ENCODE measurements around the gene LUC7L. TPM values are rescaled to one million over a fixed set of nuclear protein-coding genes. Genes with fewer than 3 reads are reported as not detected.
"Not testable (repeated sequence)": the region's sequence is repeated elsewhere in the genome, so short reads cannot be mapped to it uniquely, and the experiment has no call there.

Gene LUC7L
- total and polyA plus RNA-seq, 4 donors = 63.4 to 199 (median 138) TPM

DNA sequence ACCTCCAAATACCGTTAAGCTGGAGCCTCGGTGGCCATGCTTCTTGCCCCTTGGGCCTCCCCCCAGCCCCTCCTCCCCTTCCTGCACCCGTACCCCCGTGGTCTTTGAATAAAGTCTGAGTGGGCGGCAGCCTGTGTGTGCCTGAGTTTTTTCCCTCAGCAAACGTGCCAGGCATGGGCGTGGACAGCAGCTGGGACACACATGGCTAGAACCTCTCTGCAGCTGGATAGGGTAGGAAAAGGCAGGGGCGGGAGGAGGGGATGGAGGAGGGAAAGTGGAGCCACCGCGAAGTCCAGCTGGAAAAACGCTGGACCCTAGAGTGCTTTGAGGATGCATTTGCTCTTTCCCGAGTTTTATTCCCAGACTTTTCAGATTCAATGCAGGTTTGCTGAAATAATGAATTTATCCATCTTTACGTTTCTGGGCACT lies 51.8 kb downstream of the LUC7L start:
- H3K4me1 ChIP-seq (ENCODE audit: control insufficient read depth, insufficient read depth, low read length) = peaks cover 26% of the 10 kb centered on the region
- no peak overlapping the region for H3K4me3 ChIP-seq (ENCODE audit: low read depth, low read length)
- WGBS (ENCODE audit: insufficient coverage) = 5% methylated on average over 10 of the region's 13 CpGs
- no peaks in the 10 kb centered on the region for H3K9me3 ChIP-seq (ENCODE audit: control insufficient read depth, insufficient read depth, low read length)
- no peak overlapping the region for H3K27ac ChIP-seq (ENCODE audit: low read depth, low read length)
- H3K27me3 ChIP-seq (ENCODE audit: control insufficient read depth, insufficient read depth, low read length) = peaks cover 54% of the 10 kb centered on the region
- peak in 1 of 6 donors; percentile 18 for DNase-seq (ENCODE audit: low read depth in 4 of 6, low spot score in 6 of 6)
- H3K36me3 ChIP-seq (ENCODE audit: control insufficient read depth, insufficient read depth, low read length) = no peaks in the 10 kb centered on the region

DNA sequence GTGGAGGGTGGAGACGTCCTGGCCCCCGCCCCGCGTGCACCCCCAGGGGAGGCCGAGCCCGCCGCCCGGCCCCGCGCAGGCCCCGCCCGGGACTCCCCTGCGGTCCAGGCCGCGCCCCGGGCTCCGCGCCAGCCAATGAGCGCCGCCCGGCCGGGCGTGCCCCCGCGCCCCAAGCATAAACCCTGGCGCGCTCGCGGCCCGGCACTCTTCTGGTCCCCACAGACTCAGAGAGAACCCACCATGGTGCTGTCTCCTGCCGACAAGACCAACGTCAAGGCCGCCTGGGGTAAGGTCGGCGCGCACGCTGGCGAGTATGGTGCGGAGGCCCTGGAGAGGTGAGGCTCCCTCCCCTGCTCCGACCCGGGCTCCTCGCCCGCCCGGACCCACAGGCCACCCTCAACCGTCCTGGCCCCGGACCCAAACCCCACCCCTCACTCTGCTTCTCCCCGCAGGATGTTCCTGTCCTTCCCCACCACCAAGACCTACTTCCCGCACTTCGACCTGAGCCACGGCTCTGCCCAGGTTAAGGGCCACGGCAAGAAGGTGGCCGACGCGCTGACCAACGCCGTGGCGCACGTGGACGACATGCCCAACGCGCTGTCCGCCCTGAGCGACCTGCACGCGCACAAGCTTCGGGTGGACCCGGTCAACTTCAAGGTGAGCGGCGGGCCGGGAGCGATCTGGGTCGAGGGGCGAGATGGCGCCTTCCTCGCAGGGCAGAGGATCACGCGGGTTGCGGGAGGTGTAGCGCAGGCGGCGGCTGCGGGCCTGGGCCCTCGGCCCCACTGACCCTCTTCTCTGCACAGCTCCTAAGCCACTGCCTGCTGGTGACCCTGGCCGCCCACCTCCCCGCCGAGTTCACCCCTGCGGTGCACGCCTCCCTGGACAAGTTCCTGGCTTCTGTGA lies 52.5 kb downstream of the LUC7L start, which contains the start of gene HBA1:
Gene HBA1 (plus strand): TSS at position 204 of the 906 bp plus-strand sequence. CDS start 37 bp downstream, at position 241.
- 2% methylated on average over 27 of the region's 88 CpGs for WGBS (ENCODE audit: insufficient coverage)
- not testable (repeated sequence) for H3K36me3 ChIP-seq (ENCODE audit: control insufficient read depth, insufficient read depth, low read length); H3K9me3 ChIP-seq (ENCODE audit: control insufficient read depth, insufficient read depth, low read length); H3K27ac ChIP-seq (ENCODE audit: low read depth, low read length); H3K4me3 ChIP-seq (ENCODE audit: low read depth, low read length); DNase-seq (ENCODE audit: low read depth in 4 of 6, low spot score in 6 of 6)
- Histone ChIP-seq H3K4me1 (ENCODE audit: control insufficient read depth, insufficient read depth, low read length) (peaks cover 26% of the 10 kb centered on the region), H3K27me3 (ENCODE audit: control insufficient read depth, insufficient read depth, low read length) (peaks cover 57% of the 10 kb centered on the region)

DNA sequence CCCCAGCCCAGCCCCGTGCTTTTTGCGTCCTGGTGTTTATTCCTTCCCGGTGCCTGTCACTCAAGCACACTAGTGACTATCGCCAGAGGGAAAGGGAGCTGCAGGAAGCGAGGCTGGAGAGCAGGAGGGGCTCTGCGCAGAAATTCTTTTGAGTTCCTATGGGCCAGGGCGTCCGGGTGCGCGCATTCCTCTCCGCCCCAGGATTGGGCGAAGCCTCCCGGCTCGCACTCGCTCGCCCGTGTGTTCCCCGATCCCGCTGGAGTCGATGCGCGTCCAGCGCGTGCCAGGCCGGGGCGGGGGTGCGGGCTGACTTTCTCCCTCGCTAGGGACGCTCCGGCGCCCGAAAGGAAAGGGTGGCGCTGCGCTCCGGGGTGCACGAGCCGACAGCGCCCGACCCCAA lies 53.2 kb downstream of the LUC7L start:
- WGBS (ENCODE audit: insufficient coverage) = no CpG with 5 or more reads among the region's 39 CpGs
- peaks cover 19% of the 10 kb centered on the region for H3K4me1 ChIP-seq (ENCODE audit: control insufficient read depth, insufficient read depth, low read length)
- H3K27ac ChIP-seq (ENCODE audit: low read depth, low read length); H3K9me3 ChIP-seq (ENCODE audit: control insufficient read depth, insufficient read depth, low read length); H3K4me3 ChIP-seq (ENCODE audit: low read depth, low read length); DNase-seq (ENCODE audit: low read depth in 4 of 6, low spot score in 6 of 6); H3K36me3 ChIP-seq (ENCODE audit: control insufficient read depth, insufficient read depth, low read length): not testable (repeated sequence)
- peaks cover 61% of the 10 kb centered on the region for H3K27me3 ChIP-seq (ENCODE audit: control insufficient read depth, insufficient read depth, low read length)

DNA sequence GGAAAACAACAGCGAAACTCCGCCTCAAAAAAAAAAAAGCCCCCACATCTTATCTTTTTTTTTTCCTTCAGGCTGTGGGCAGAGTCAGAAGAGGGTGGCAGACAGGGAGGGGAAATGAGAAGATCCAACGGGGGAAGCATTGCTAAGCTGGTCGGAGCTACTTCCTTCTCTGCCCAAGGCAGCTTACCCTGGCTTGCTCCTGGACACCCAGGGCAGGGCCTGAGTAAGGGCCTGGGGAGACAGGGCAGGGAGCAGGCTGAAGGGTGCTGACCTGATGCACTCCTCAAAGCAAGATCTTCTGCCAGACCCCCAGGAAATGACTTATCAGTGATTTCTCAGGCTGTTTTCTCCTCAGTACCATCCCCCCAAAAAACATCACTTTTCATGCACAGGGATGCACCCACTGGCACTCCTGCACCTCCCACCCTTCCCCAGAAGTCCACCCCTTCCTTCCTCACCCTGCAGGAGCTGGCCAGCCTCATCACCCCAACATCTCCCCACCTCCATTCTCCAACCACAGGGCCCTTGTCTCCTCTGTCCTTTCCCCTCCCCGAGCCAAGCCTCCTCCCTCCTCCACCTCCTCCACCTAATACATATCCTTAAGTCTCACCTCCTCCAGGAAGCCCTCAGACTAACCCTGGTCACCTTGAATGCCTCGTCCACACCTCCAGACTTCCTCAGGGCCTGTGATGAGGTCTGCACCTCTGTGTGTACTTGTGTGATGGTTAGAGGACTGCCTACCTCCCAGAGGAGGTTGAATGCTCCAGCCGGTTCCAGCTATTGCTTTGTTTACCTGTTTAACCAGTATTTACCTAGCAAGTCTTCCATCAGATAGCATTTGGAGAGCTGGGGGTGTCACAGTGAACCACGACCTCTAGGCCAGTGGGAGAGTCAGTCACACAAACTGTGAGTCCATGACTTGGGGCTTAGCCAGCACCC lies 54.0 kb downstream of the LUC7L start:
- no peaks in the 10 kb centered on the region for H3K9me3 ChIP-seq (ENCODE audit: control insufficient read depth, insufficient read depth, low read length)
- H3K27ac ChIP-seq (ENCODE audit: low read depth, low read length) = no peak overlapping the region
- 31% methylated on average over 3 of the region's 8 CpGs for whole genome bisulfite sequencing (ENCODE audit: insufficient coverage)
- H3K36me3 ChIP-seq (ENCODE audit: control insufficient read depth, insufficient read depth, low read length) = no peaks in the 10 kb centered on the region
- H3K4me3 ChIP-seq (ENCODE audit: low read depth, low read length) = no peak overlapping the region
- H3K27me3 ChIP-seq (ENCODE audit: control insufficient read depth, insufficient read depth, low read length) = peaks cover 65% of the 10 kb centered on the region
- no peak for DNase-seq (ENCODE audit: low read depth in 4 of 6, low spot score in 6 of 6)
- peaks cover 12% of the 10 kb centered on the region for H3K4me1 ChIP-seq (ENCODE audit: control insufficient read depth, insufficient read depth, low read length)

DNA sequence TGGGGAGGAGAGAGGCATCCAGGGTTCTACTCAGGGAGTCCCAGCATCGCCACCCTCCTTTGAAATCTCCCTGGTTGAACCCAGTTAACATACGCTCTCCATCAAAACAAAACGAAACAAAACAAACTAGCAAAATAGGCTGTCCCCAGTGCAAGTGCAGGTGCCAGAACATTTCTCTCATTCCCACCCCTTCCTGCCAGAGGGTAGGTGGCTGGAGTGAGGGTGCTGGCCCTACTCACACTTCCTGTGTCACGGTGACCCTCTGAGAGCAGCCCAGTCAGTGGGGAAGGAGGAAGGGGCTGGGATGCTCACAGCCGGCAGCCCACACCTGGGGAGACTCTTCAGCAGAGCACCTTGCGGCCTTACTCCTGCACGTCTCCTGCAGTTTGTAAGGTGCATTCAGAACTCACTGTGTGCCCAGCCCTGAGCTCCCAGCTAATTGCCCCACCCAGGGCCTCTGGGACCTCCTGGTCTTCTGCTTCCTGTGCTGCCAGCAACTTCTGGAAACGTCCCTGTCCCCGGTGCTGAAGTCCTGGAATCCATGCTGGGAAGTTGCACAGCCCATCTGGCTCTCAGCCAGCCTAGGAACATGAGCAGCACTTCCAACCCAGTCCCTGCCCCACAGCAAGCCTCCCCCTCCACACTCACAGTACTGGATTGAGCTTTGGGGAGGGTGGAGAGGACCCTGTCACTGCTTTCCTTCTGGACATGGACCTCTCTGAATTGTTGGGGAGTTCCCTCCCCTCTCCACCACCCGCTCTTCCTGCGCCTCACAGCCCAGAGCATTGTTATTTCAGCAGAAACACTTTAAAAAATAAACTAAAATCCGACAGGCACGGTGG lies 55.1 kb downstream of the LUC7L start:
- not testable (repeated sequence) for H3K27ac ChIP-seq (ENCODE audit: low read depth, low read length); H3K36me3 ChIP-seq (ENCODE audit: control insufficient read depth, insufficient read depth, low read length); H3K4me3 ChIP-seq (ENCODE audit: low read depth, low read length); H3K4me1 ChIP-seq (ENCODE audit: control insufficient read depth, insufficient read depth, low read length); H3K9me3 ChIP-seq (ENCODE audit: control insufficient read depth, insufficient read depth, low read length)
- peaks cover 62% of the 10 kb centered on the region for H3K27me3 ChIP-seq (ENCODE audit: control insufficient read depth, insufficient read depth, low read length)
- WGBS (ENCODE audit: insufficient coverage) = 22% methylated on average over 4 of the region's 13 CpGs
- DNase-seq (ENCODE audit: low read depth in 4 of 6, low spot score in 6 of 6) = peak in 1 of 6 donors; percentile 17

DNA sequence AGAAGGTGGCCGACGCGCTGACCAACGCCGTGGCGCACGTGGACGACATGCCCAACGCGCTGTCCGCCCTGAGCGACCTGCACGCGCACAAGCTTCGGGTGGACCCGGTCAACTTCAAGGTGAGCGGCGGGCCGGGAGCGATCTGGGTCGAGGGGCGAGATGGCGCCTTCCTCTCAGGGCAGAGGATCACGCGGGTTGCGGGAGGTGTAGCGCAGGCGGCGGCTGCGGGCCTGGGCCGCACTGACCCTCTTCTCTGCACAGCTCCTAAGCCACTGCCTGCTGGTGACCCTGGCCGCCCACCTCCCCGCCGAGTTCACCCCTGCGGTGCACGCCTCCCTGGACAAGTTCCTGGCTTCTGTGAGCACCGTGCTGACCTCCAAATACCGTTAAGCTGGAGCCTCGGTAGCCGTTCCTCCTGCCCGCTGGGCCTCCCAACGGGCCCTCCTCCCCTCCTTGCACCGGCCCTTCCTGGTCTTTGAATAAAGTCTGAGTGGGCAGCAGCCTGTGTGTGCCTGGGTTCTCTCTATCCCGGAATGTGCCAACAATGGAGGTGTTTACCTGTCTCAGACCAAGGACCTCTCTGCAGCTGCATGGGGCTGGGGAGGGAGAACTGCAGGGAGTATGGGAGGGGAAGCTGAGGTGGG lies 55.9 kb downstream of the LUC7L start:
- not testable (repeated sequence) for H3K36me3 ChIP-seq (ENCODE audit: control insufficient read depth, insufficient read depth, low read length); H3K4me3 ChIP-seq (ENCODE audit: low read depth, low read length); H3K9me3 ChIP-seq (ENCODE audit: control insufficient read depth, insufficient read depth, low read length); H3K27ac ChIP-seq (ENCODE audit: low read depth, low read length); H3K4me1 ChIP-seq (ENCODE audit: control insufficient read depth, insufficient read depth, low read length); DNase-seq (ENCODE audit: low read depth in 4 of 6, low spot score in 6 of 6)
- WGBS (ENCODE audit: insufficient coverage) = 5% methylated on average over 20 of the region's 44 CpGs
- peaks cover 64% of the 10 kb centered on the region for H3K27me3 ChIP-seq (ENCODE audit: control insufficient read depth, insufficient read depth, low read length)

DNA sequence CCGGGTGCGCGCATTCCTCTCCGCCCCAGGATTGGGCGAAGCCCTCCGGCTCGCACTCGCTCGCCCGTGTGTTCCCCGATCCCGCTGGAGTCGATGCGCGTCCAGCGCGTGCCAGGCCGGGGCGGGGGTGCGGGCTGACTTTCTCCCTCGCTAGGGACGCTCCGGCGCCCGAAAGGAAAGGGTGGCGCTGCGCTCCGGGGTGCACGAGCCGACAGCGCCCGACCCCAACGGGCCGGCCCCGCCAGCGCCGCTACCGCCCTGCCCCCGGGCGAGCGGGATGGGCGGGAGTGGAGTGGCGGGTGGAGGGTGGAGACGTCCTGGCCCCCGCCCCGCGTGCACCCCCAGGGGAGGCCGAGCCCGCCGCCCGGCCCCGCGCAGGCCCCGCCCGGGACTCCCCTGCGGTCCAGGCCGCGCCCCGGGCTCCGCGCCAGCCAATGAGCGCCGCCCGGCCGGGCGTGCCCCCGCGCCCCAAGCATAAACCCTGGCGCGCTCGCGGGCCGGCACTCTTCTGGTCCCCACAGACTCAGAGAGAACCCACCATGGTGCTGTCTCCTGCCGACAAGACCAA lies 56.8 kb downstream of the LUC7L start, which contains the start of gene HBA2:
Gene HBA2 (plus strand): TSS at position 503 of the 568 bp plus-strand sequence. CDS start 37 bp downstream, at position 540.
- H3K36me3 ChIP-seq (ENCODE audit: control insufficient read depth, insufficient read depth, low read length); H3K27ac ChIP-seq (ENCODE audit: low read depth, low read length); H3K9me3 ChIP-seq (ENCODE audit: control insufficient read depth, insufficient read depth, low read length); DNase-seq (ENCODE audit: low read depth in 4 of 6, low spot score in 6 of 6); H3K4me1 ChIP-seq (ENCODE audit: control insufficient read depth, insufficient read depth, low read length); H3K4me3 ChIP-seq (ENCODE audit: low read depth, low read length): not testable (repeated sequence)
- H3K27me3 ChIP-seq (ENCODE audit: control insufficient read depth, insufficient read depth, low read length) = peaks cover 64% of the 10 kb centered on the region
- no CpG with 5 or more reads among the region's 74 CpGs for WGBS (ENCODE audit: insufficient coverage)

DNA sequence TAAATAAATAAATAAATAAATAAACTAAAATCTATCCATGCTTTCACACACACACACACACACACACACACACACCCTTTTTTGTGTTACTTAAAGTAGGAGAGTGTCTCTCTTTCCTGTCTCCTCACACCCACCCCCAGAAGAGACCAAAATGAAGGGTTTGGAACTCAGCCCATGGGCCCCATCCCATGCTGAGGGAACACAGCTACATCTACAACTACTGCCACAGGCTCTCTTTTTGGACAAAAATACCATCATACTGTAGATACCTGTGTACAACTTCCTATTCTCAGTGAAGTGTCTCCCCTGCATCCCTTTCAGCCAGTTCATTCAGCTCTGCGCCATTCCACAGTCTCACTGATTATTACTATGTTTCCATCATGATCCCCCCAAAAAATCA lies 58.5 kb downstream of the LUC7L start:
- no peaks in the 10 kb centered on the region for H3K9me3 ChIP-seq (ENCODE audit: control insufficient read depth, insufficient read depth, low read length)

More for the DNA sequence above, 58.5 kb downstream of the LUC7L start:
- Histone ChIP-seq H3K27ac (ENCODE audit: low read depth, low read length) (no peak overlapping the region), H3K27me3 (ENCODE audit: control insufficient read depth, insufficient read depth, low read length) (peaks cover 77% of the 10 kb centered on the region), H3K4me3 (ENCODE audit: low read depth, low read length) (no peak overlapping the region), H3K4me1 (ENCODE audit: control insufficient read depth, insufficient read depth, low read length) (peaks cover 14% of the 10 kb centered on the region), H3K36me3 (ENCODE audit: control insufficient read depth, insufficient read depth, low read length) (no peaks in the 10 kb centered on the region)
- WGBS (ENCODE audit: insufficient coverage) = no CpG with 5 or more reads among the region's 1 CpG
- DNase-seq (ENCODE audit: low read depth in 4 of 6, low spot score in 6 of 6) = no peak

Measured in spinal cord (tissue), 10 donors.